H1 (cell line): ENCODE measurements around the gene NPFFR1.

Experiments
- ATF2 ChIP-seq: IDR thresholded peaks from 2 replicates; pipeline ENCODE4 v1.6.1; 2012; ENCODE audit warnings: low read length, inconsistent platforms
- CBX8 ChIP-seq: fragments of 300-800, 300-1000 bp; sonication (generic); IDR thresholded peaks from 2 replicates; pipeline ENCODE4 v1.7.1; 2016; ENCODE audit warnings: low read depth, low read length, borderline replicate concordance
- CHD1 ChIP-seq: IDR thresholded peaks from 2 replicates; pipeline ENCODE4 v1.6.1; 2012; ENCODE audit warnings: low read depth, low read length, improper control_type of control experiment
- CHD7 ChIP-seq: fragments of 300-600 bp; sonication (generic); IDR thresholded peaks from 2 replicates; pipeline ENCODE4 v1.7.1; 2012; ENCODE audit warnings: low read length, moderate library complexity, mild to moderate bottlenecking, inconsistent platforms; ENCODE audit not compliant: insufficient replicate concordance
- EP300 ChIP-seq, 2 experiments: IDR thresholded peaks; 1 replicate in 1 of 2; 2 replicates in 1 of 2; pipeline ENCODE4 v1.6.1; 2011 to 2012; ENCODE audit warnings: low read depth in 2 of 2, low read length in 2 of 2, mild to moderate bottlenecking in 2 of 2, borderline replicate concordance in 1 of 2, inconsistent platforms in 1 of 2, moderate library complexity in 1 of 2
- HDAC2 ChIP-seq, 2 experiments: fragments of 300-600 bp in 1 of 2; sonication (generic) in 1 of 2; IDR thresholded peaks; 2 replicates each; pipeline ENCODE4 v1.6.1; 2011 to 2012; ENCODE audit warnings: low read depth in 2 of 2, low read length in 2 of 2, mild to moderate bottlenecking in 2 of 2, moderate library complexity in 2 of 2, borderline replicate concordance in 1 of 2, inconsistent platforms in 1 of 2
- MAFK ChIP-seq: IDR thresholded peaks from 2 replicates; pipeline ENCODE4 v1.6.1; 2012; ENCODE audit warnings: low read depth, mild to moderate bottlenecking, improper control_type of control experiment, low read length
- RFX5 ChIP-seq: IDR thresholded peaks from 2 replicates; pipeline ENCODE4 v1.6.1; 2011; ENCODE audit warnings: low read depth, low read length, improper control_type of control experiment, borderline replicate concordance
- SIN3A ChIP-seq, 2 experiments: IDR thresholded peaks in 1 of 2; conservative IDR thresholded peaks in 1 of 2; 2 replicates each; pipeline ENCODE4 v1.6.1; 2011 to 2012; ENCODE audit warnings: low read length in 2 of 2, improper control_type of control experiment in 1 of 2, low read depth in 1 of 2, mild to moderate bottlenecking in 1 of 2
- TEAD4 ChIP-seq: IDR thresholded peaks from 2 replicates; pipeline ENCODE4 v1.6.1; 2012; ENCODE audit warnings: low read depth, low read length, inconsistent platforms, mixed read lengths
- TF ChIP-seq, protein P1 (sequence below), 3 experiments: IDR thresholded peaks; 1 replicate in 2 of 3; 2 replicates in 1 of 3; pipeline versions ENCODE4 v1.5.1 to v1.6.1; 2011; ENCODE audit warnings: low read length in 3 of 3, mild to moderate bottlenecking in 3 of 3, inconsistent platforms in 2 of 3, low read depth in 1 of 3, moderate library complexity in 1 of 3; ENCODE audit not compliant: insufficient read depth in 1 of 3; ENCODE audit errors: control extremely low read depth in 1 of 3

DNA sequence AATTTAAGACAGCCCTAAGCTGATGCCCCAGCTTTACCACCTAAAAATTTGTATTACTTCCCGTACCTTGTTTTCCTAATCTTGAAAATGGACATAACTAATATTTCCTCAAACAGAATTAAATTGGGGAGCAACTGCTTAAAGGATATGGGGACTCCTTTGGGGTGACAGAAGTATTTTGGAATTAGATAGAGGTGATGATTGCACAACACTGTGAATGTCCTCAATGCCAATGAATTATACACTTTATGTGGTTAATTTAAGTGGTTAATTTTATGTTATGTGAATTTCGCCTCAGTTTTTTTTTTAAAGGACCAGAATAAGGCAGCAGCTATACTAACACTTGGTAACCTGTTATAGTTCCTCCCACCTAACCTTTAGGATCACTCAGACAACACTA lies 19.9 kb upstream of the NPFFR1 start:
- TF ChIP-seq, protein P1, sequence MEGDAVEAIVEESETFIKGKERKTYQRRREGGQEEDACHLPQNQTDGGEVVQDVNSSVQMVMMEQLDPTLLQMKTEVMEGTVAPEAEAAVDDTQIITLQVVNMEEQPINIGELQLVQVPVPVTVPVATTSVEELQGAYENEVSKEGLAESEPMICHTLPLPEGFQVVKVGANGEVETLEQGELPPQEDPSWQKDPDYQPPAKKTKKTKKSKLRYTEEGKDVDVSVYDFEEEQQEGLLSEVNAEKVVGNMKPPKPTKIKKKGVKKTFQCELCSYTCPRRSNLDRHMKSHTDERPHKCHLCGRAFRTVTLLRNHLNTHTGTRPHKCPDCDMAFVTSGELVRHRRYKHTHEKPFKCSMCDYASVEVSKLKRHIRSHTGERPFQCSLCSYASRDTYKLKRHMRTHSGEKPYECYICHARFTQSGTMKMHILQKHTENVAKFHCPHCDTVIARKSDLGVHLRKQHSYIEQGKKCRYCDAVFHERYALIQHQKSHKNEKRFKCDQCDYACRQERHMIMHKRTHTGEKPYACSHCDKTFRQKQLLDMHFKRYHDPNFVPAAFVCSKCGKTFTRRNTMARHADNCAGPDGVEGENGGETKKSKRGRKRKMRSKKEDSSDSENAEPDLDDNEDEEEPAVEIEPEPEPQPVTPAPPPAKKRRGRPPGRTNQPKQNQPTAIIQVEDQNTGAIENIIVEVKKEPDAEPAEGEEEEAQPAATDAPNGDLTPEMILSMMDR (IDR thresholded peaks at IDR 0.05; ENCODE audit: control extremely low read depth in 1 of 3, insufficient read depth in 1 of 3, low read depth in 1 of 3, low read length in 3 of 3): no peak
- no peak for TF ChIP-seq HDAC2 (IDR thresholded peaks at IDR 0.05; ENCODE audit: borderline replicate concordance in 1 of 2, low read depth in 2 of 2, low read length in 2 of 2)
- no peak for TF ChIP-seq RFX5
- no peak for TF ChIP-seq ATF2
- TF ChIP-seq TEAD4: no peak
- no peak for TF ChIP-seq MAFK
- no peak for TF ChIP-seq CHD7
- TF ChIP-seq CHD1: no peak
- TF ChIP-seq EP300 (IDR thresholded peaks at IDR 0.05; ENCODE audit: borderline replicate concordance in 1 of 2, low read depth in 2 of 2, low read length in 2 of 2): no peak
- no peak for TF ChIP-seq CBX8
- no peak for TF ChIP-seq SIN3A (conservative IDR thresholded peaks at IDR 0.05 in 1 of 2, IDR thresholded peaks at IDR 0.05 in 1 of 2; ENCODE audit: low read depth in 1 of 2, low read length in 2 of 2)
